ENCODE data around the gene BBC3. TPM values are rescaled to one million over a fixed set of nuclear protein-coding genes. Genes with fewer than 3 reads are reported as not detected.

Gene BBC3
- polyA plus RNA-seq, 1 donor from 2014 or later, result 15.6 TPM

Small RNA genes within 50 kb of the gene (small RNA-seq; reads per million reads assigned to genes)
- gene MIR3190, result 0 reads per million in 3 experiments

Other genes starting within 250 kb of the BBC3 start
- gene NPAS1, start 211.4 kb downstream of the BBC3 start, polyA plus RNA-seq, result 0.38 TPM in 1 of 2 replicates, not detected in the other
- gene TMEM160, start 182.6 kb downstream of the BBC3 start, polyA plus RNA-seq, result 181 and 189 TPM in 2 replicates
- gene ZC3H4, start 117.4 kb downstream of the BBC3 start, polyA plus RNA-seq, result 5.1 and 5.4 TPM in 2 replicates
- gene SAE1, start 100.4 kb downstream of the BBC3 start, polyA plus RNA-seq, result 177 and 178 TPM in 2 replicates
- 2.1 and 5.3 TPM in 2 replicates for gene CCDC9, start 25.3 kb upstream of the BBC3 start, polyA plus RNA-seq
- 6.6 and 11.5 TPM in 2 replicates for gene INAFM1, start 43.7 kb upstream of the BBC3 start, polyA plus RNA-seq
- not detected in 2 replicates for gene C5AR1, start 78.7 kb upstream of the BBC3 start, polyA plus RNA-seq
- not detected in 2 replicates for gene C5AR2, start 101.0 kb upstream of the BBC3 start, polyA plus RNA-seq
- gene DHX34, start 118.1 kb upstream of the BBC3 start, polyA plus RNA-seq, result 11.7 and 14.8 TPM in 2 replicates
- 357 and 379 TPM in 2 replicates for gene MEIS3, start 188.3 kb upstream of the BBC3 start, polyA plus RNA-seq
- 14.1 and 18.3 TPM in 2 replicates for gene SLC8A2, start 240.7 kb upstream of the BBC3 start, polyA plus RNA-seq

Measured in neural cell (in vitro differentiated cells).